BE2C (cell line): ENCODE data around the gene POLD3.
A peak's percentile ranks its signal among the peaks of the same experiment; 100 is the strongest.
"Not testable (repeated sequence)": the region's sequence is repeated elsewhere in the genome, so short reads cannot be mapped to it uniquely, and the experiment has no call there.

ENCODE experiments used
- DNase-seq: peaks from one replicate; pipeline ENCODE4 v3.0.0-alpha.2; 2020
- H3K27me3 ChIP-seq: fragments of 250-450 bp; sonication (Bioruptor Pico); 2 replicates; pipeline ENCODE4 v1.5.1; 2020; ENCODE audit warnings: mild to moderate bottlenecking
- H3K36me3 ChIP-seq: fragments of 250-450 bp; sonication (Bioruptor Pico); 2 replicates; pipeline ENCODE4 v1.5.1; 2020; ENCODE audit warnings: mild to moderate bottlenecking
- H3K4me1 ChIP-seq: fragments of 250-450 bp; sonication (Bioruptor Pico); 2 replicates; pipeline ENCODE4 v1.5.1; 2020
- H3K4me3 ChIP-seq: 2 replicates; pipeline ENCODE4 v1.5.1; 2011; ENCODE audit warnings: low read depth, low read length
- H3K9me3 ChIP-seq: fragments of 250-450 bp; sonication (Bioruptor Pico); 2 replicates; pipeline ENCODE4 v1.5.1; 2020
- TF ChIP-seq, protein P1 (sequence below): IDR thresholded peaks from 2 replicates; pipeline ENCODE4 v1.5.1; 2012; ENCODE audit warnings: mild to moderate bottlenecking, low read depth, low read length

The POLD3 gene

DNA sequence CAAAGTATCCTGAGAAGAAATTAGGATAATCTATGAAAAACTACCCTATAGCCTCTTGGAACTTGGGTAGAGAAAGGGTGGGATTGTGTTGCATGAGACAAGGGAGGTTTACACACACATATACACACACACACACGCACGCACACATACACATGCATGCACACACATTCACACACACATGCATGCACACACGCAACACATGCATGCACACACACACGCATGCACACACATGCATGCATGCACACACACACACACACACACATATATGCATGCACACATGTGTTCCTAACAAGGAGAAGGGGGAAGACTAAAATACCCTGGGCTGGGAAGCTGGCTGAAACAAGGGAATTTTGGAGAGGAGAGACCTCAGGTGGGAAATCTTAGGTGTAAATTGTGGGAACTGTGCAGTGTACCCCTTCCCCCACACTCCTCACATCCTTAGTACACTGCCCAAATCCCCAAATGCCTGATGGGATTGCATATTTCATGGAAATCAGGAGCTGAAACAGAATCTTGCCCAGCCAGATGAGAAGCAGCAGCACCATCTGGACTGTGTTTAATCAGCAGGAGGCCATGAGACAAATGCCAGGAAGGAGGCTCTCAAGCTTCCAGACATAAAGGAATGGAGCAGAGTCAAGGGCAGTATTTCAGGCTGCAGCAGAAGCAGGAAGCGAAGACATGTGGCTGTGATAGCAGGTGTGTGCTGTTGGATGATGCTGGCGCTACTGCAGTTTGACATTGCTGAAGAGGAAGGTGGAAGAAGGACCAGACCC is 14.6 kb upstream of the POLD3 start:
- no peak for DNase-seq
- Histone ChIP-seq H3K4me3 (no peak overlapping the region), H3K36me3 (no peaks in the 10 kb centered on the region), H3K27me3 (no peaks in the 10 kb centered on the region), H3K9me3 (no peaks in the 10 kb centered on the region), H3K4me1 (no peaks in the 10 kb centered on the region)
- TF ChIP-seq, protein P1, sequence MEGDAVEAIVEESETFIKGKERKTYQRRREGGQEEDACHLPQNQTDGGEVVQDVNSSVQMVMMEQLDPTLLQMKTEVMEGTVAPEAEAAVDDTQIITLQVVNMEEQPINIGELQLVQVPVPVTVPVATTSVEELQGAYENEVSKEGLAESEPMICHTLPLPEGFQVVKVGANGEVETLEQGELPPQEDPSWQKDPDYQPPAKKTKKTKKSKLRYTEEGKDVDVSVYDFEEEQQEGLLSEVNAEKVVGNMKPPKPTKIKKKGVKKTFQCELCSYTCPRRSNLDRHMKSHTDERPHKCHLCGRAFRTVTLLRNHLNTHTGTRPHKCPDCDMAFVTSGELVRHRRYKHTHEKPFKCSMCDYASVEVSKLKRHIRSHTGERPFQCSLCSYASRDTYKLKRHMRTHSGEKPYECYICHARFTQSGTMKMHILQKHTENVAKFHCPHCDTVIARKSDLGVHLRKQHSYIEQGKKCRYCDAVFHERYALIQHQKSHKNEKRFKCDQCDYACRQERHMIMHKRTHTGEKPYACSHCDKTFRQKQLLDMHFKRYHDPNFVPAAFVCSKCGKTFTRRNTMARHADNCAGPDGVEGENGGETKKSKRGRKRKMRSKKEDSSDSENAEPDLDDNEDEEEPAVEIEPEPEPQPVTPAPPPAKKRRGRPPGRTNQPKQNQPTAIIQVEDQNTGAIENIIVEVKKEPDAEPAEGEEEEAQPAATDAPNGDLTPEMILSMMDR, result no peak

DNA sequence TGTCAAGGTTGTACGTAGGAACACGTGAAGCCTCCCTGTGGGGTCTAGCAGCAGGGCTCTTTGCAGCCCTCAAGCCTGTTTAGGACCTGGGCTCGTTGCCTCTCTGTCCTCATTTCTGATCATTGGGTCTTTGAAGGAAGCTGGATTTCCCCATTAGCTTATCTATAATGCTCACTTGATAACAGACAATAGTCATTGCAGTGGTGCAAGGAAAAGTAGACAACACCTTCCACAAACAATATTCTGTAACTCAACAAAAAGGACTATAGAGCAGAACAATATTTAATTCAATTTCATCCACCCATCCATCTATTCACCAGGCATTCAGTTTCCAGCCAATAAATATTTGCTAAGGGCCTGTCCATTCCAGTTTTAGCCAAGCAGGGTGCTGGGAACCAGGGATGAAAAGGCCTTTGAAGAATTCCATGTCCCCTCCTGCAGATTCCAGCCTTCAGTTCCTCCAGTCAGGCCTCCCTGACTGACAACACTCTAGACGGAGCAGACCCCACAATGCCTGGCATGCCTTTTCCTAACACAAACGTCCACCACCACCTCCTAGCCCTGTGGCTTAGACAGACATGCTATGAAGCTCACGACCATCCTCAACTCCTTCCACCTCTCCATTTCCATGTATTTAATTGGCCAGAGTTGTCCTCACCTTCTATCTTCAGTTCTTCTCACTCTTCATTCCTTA is 12.7 kb upstream of the POLD3 start:
- Histone ChIP-seq H3K36me3 (no peaks in the 10 kb centered on the region), H3K4me1 (no peaks in the 10 kb centered on the region), H3K27me3 (no peaks in the 10 kb centered on the region), H3K9me3 (no peaks in the 10 kb centered on the region), H3K4me3 (no peak overlapping the region)
- TF ChIP-seq, protein P1, result no peak
- DNase-seq, result no peak

DNA sequence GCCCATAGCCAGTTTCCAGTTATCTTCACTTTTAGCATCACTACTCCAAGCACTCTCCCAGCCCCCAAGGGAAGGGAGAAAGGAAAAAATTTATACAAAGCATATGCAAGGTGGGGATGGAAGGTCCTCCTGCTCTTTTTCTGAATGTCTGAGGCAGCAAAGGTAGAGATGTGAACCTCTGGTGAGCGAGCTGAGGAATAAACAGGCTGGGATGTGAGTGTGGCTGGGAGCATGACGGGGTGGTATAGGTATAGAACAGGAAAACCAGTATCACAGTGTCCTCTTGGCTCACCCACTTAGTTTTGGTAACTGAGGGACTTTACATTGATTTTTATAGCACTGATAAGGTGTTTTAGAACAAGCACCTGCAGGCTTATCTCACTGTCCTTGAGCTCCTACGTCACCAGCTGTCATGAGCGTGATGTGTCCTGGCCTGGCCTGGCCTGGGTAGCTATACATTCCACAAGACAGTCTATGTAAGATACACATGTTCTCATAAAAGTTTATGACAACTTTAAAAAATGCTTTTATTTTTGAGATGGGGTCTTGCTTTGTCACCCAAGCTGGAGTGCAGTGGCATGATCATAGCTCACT is 10.3 kb upstream of the POLD3 start:
- Histone ChIP-seq H3K36me3 (no peaks in the 10 kb centered on the region), H3K9me3 (no peaks in the 10 kb centered on the region), H3K4me1 (no peaks in the 10 kb centered on the region), H3K4me3 (no peak overlapping the region), H3K27me3 (no peaks in the 10 kb centered on the region)
- TF ChIP-seq, protein P1, result no peak
- DNase-seq, result no peak

DNA sequence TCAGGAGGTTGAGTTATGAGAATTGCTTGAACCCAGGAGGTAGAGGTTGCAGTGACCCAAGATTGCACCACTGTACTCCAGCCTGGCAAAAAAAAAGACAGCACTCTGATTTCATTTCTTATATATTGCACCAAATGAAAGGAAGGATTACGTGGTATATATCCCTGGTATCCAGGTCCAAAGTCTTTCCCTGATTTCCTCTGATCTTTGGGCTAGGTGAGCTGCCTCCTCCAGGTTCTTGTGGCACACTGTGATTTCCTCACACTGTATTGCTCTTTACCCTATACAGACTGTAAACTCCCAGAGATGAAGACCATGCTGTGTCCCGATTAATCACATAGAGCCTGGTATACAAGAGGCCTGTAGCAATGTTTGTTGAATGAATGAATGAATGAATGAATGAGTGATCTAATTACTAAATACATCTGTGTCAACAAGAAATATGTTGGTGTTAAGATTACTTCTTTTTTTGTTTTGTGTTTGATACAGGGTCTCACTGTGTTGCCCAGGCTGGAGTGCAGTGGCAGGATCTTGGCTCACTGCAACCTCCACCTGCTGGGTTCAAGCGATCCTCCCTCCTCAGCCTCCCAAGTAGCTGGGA is 9.3 kb upstream of the POLD3 start:
- H3K36me3 ChIP-seq, result no peaks in the 10 kb centered on the region
- TF ChIP-seq, protein P1, result no peak
- no peak overlapping the region for H3K4me3 ChIP-seq
- H3K27me3 ChIP-seq, result no peaks in the 10 kb centered on the region
- H3K4me1 ChIP-seq, result peaks cover 3% of the 10 kb centered on the region; the same call in 1 of the 2 replicates
- H3K9me3 ChIP-seq, result no peaks in the 10 kb centered on the region
- DNase-seq, result no peak

DNA sequence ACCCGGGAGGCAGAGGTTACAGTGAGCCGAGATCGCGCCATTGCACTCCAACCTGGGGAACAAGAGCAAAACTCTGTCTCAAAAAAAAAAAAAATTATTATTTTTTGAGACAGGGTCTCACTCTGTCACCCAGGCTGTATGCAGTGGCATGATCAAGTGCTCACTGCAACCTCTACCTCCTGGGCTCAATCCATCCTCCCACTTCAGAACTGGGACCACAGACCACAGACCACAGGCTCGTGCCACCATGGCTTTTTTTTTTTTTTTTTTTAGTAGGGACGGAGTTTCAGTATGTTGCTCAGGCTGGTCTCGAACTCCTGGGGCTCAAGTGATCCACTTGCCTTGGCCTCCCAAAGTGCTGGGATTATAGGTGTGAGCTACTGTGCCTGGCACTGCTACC is 1.9 kb upstream of the POLD3 start:
- H3K27me3 ChIP-seq, H3K9me3 ChIP-seq, DNase-seq, H3K4me3 ChIP-seq, H3K4me1 ChIP-seq: not testable (repeated sequence)
- H3K36me3 ChIP-seq, result peaks cover 13% of the 10 kb centered on the region

DNA sequence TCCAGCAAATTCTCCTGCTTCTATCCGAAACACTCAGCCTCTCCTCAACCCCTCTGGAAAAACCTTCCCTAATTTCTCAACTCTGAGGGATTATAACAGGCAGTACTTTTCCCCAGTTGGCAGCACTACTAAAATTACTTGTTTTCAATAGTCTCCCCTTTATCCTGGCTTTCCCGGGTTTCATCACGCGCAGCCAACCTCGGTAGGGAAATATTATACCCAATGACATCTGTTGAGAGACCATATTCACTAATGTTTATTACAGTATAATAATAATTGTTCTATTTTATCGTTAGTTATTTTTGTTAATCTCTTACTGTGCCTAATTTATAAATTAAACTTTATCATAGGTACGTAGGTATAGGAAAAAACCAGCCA is 330 bp upstream of the POLD3 start:
- TF ChIP-seq, protein P1, result no peak
- Histone ChIP-seq H3K9me3 (no peaks in the 10 kb centered on the region), H3K27me3 (no peaks in the 10 kb centered on the region), H3K4me3 (peak overlapping the region; percentile 97), H3K4me1 (peaks cover 3% of the 10 kb centered on the region), H3K36me3 (peaks cover 24% of the 10 kb centered on the region)
- DNase-seq, result no peak
